MG63 (cell line): Measurements from ENCODE around the gene ROR2. TPM values are rescaled to one million over a fixed set of nuclear protein-coding genes. Genes with fewer than 3 reads are reported as not detected.

ENCODE experiments used
- DNase-seq: peaks from one replicate; pipeline ENCODE4 v3.0.0-alpha.2; 2020
- H3K27me3 ChIP-seq: fragments of 250-450 bp; sonication (Bioruptor Pico); 2 replicates; pipeline ENCODE4 v1.5.1; 2020; ENCODE audit warnings: mild to moderate bottlenecking, moderate library complexity
- H3K36me3 ChIP-seq: fragments of 250-450 bp; sonication (Bioruptor Pico); 2 replicates; pipeline ENCODE4 v1.5.1; 2020; ENCODE audit warnings: mild to moderate bottlenecking, moderate library complexity
- H3K4me3 ChIP-seq: fragments of 250-450 bp; sonication (Bioruptor Pico); 2 replicates; pipeline ENCODE4 v1.5.1; 2020; ENCODE audit warnings: mild to moderate bottlenecking, moderate library complexity
- H3K9me3 ChIP-seq: fragments of 250-450 bp; sonication (Bioruptor Pico); 2 replicates; pipeline ENCODE4 v1.5.1; 2020; ENCODE audit warnings: mild to moderate bottlenecking, moderate library complexity
- total RNA-seq: library from RNA; depleted of rRNA; stranded (reverse); fragments of >200 nt; shearing (Covaris generic); gene quantifications from 2 replicates; pipeline ENCODE4 v1.2.3, GENCODE V29; 2014; ENCODE audit warnings: low replicate concordance

The ROR2 gene
- total RNA-seq, 1 experiment from 2014 or later = 0.20 TPM

- H3K36me3 ChIP-seq = no peaks in the 10 kb centered on the region
- H3K4me3 ChIP-seq = no peak overlapping the region
- no peaks in the 10 kb centered on the region for H3K27me3 ChIP-seq
- H3K9me3 ChIP-seq = no peaks in the 10 kb centered on the region
- DNase-seq = no peak
These were observed 172.7 kb downstream of the ROR2 start for GRCh38 chr9:91777292-91777830.

GRCh38 chr9:91776409-91777291, 173.4 kb downstream of the ROR2 start:
- Histone ChIP-seq H3K4me3 (no peak overlapping the region), H3K9me3 (no peaks in the 10 kb centered on the region), H3K27me3 (no peaks in the 10 kb centered on the region), H3K36me3 (no peaks in the 10 kb centered on the region)
- no peak for DNase-seq

DNA sequence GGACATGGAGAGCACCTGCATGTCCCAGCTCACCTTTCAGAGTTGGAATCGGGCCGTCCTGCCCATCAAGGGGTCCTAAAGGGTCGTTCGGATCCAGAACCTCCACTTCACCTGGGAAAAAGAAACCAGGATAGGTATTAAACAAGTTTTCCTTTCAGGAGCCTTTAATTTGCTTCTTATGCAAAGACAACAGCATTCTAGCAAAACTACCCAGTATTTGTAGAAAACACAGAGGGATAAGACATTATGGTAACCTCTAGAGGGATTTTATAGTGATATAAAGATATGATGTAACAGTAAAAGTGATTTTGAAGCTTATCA, 174.4 kb downstream of the ROR2 start:
- H3K27me3 ChIP-seq = no peaks in the 10 kb centered on the region
- no peaks in the 10 kb centered on the region for H3K9me3 ChIP-seq

DNA sequence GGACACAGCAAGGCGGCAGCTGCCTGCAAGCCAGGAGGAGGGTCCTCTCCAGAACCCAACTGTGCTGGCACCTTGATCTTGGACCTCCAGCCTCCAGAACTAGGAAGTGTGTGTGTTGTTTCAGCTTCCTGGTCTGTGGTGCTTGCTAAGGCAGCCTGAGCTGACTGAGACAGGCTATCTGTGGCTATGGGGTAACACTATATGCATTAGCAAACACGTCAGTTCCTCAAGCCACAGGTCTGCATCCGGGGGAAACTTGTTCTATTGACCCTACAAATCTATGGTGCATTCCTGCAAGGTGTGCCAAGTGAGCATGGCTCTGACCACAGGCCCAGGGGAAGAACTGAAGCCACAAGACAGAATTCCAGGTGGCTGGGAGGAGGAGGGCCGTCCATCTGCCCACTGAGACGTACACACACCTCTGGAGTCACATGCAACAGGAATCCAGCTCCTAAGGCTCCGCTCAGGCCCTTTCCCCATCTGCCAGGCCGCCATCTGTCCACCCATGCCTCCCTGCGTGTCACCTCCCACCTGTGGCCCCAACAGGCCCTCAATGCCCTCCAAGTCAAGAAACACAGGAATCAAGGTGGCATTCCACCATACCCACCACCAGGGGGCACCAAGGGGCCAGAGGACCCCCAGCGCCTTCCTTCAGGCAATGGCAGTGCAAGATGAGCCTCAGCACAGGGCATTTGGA, 174.9 kb downstream of the ROR2 start:
- H3K27me3 ChIP-seq = no peaks in the 10 kb centered on the region
- H3K36me3 ChIP-seq = no peaks in the 10 kb centered on the region
- no peak overlapping the region for H3K4me3 ChIP-seq
- H3K9me3 ChIP-seq = no peaks in the 10 kb centered on the region
- DNase-seq = peak; percentile 47

More for the DNA sequence above, 174.4 kb downstream of the ROR2 start:
- Histone ChIP-seq H3K4me3 (no peak overlapping the region), H3K36me3 (no peaks in the 10 kb centered on the region)
- no peak for DNase-seq

DNA sequence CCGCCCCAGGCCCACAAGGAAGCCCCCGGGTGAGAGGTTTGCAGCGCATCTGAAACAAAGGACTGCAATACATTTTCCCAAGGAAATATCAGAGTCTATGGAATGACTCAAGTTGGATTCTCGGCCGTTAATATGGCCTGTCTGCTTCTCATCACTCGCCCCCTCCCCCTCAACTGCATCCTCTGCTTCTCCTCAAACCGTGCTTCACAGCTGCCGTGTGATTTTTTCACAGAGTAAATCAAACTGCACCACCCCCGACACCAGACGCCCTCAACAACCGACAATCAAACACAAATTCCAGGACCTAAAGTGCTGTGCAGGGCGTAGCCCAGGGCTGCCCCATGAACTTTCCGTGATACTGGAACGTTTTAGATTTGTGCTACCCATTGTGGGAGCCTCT, 176.9 kb downstream of the ROR2 start:
- Histone ChIP-seq H3K36me3 (no peaks in the 10 kb centered on the region), H3K27me3 (no peaks in the 10 kb centered on the region), H3K9me3 (no peaks in the 10 kb centered on the region), H3K4me3 (no peak overlapping the region)
- DNase-seq = no peak

DNA sequence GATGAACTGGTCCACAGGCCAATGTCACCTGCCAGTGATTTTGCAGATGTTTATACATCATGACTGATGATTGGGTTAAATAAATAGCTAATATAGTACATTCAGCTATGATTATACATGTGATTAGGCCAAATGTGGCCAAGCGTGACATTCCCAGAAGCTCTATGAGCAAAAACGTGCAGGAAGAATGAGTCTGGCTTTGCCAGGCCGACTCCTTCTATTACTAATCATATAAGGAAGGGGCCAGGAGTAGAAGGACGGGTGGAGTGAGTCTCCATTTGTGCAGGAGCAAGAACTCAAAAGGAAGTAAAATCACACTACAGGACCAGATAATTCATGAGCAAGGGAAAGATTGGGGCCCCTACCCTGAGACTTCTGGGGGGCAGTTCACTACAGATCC, 178.2 kb downstream of the ROR2 start:
- H3K4me3 ChIP-seq = no peak overlapping the region
- H3K9me3 ChIP-seq = no peaks in the 10 kb centered on the region
- no peak for DNase-seq
- H3K27me3 ChIP-seq = no peaks in the 10 kb centered on the region
- H3K36me3 ChIP-seq = no peaks in the 10 kb centered on the region

DNA sequence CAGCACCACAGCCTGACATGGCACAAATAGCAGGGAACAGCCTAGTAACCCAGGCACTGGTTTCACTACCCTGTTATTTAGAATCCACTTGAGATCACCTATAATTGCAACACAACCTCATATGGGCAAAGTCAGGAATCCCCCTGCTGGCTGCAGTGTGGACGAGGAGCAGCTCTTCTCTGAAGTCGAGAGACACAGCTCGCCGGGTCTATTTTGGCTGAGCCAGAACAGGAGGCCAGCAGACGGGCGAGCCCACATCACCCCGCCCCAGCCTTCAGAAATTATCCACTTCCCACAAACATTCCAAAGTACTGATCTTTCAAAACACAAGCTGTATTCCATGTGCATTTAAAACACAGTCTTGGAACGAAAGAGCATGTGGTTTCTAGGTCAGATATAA, 179.0 kb downstream of the ROR2 start:
- Histone ChIP-seq H3K4me3 (no peak overlapping the region), H3K36me3 (no peaks in the 10 kb centered on the region), H3K27me3 (no peaks in the 10 kb centered on the region), H3K9me3 (no peaks in the 10 kb centered on the region)
- DNase-seq = peak; percentile 88

DNA sequence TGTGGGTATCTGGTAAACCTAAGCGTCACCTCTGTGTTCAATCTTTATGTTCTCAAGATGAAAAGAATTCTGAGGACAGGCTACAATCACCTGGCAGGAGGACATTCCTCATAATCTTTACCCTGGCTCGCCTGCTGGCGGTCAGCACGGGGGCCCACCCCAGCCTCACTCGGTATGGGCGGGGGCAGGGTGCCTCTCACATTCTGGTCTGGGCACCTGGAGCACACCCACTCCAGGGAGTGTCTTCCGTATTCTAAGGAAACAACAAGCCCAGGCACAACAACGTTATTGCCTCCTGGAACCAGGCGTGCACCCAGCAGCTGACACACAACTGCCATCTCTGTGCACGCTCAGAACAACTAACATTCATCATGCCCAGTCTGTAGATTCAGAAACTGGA, 179.8 kb downstream of the ROR2 start:
- Histone ChIP-seq H3K4me3 (no peak overlapping the region), H3K36me3 (no peaks in the 10 kb centered on the region), H3K27me3 (no peaks in the 10 kb centered on the region), H3K9me3 (no peaks in the 10 kb centered on the region)
- DNase-seq = no peak

DNA sequence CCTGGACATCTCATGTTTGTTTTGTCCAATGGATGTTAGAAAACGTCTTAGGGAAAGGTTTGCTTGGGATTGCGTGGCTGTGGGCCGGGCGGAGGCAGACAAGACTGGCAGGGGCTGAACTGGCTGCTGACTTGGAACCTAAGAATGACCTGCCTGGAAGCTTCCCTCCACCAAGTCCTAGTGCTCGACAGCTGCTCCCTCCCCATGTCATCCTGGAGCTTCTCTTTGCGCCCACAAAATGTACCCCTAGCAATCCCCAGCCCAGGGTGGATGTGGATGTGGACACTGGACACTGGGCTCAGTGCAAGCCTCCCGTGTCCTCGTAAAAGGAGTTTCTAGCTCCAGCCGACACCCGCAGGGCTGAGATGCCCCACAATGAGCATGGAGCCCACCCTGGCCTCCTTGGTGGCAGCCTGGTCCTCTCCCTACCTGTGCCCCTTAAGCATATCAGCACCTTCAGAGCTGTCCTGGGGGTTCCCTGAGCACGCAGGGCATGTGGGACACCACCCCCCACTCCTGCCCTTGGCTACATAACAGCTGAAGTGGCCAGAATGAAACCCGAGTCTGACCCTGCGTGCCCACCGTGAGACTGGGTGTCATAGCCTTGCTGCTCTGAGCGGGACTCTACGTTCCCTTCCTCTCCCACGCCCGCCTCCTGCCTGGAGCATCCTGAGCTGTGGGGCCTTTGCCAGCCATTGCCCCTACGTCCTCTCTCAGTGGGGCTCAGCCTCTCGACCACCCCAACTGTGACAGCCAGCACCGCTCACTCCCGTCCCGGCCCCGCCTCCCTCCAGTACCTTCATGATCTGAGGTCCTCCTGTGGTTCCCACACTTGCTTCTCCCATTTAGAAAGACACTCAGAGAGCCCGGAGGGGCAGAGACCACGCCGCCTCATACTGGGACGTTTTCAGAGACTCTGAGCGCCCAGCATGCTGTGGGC, 180.8 kb downstream of the ROR2 start:
- DNase-seq = no peak
- H3K36me3 ChIP-seq = no peaks in the 10 kb centered on the region
- H3K27me3 ChIP-seq = no peaks in the 10 kb centered on the region
- no peak overlapping the region for H3K4me3 ChIP-seq
- peaks cover 6% of the 10 kb centered on the region for H3K9me3 ChIP-seq

DNA sequence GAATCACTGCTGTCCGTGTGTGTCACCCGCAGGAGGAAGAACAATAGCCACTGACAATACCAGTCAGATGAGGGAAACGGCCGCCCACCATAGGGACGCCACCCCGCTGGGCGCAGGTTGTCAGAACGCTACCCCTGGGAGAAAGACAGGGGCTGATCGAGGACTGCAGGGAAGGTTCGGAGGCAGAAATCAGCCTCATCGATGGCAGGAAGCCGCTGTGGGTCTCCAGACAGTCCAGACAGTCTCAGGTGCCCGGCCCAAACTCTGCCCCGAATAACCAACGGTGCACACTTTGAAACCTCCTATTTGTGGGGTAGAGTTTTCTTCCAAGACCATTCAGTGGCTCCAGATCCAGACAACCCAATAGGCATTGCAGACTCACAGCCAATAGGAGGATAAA, 181.5 kb downstream of the ROR2 start:
- Histone ChIP-seq H3K27me3 (no peaks in the 10 kb centered on the region), H3K9me3 (peaks cover 6% of the 10 kb centered on the region), H3K36me3 (no peaks in the 10 kb centered on the region), H3K4me3 (no peak overlapping the region)
- no peak for DNase-seq

GRCh38 chr9:91766315-91767069, 183.5 kb downstream of the ROR2 start:
- no peak for DNase-seq
- H3K27me3 ChIP-seq = no peaks in the 10 kb centered on the region
- peaks cover 6% of the 10 kb centered on the region for H3K9me3 ChIP-seq
- H3K4me3 ChIP-seq = no peak overlapping the region
- H3K36me3 ChIP-seq = no peaks in the 10 kb centered on the region

DNA sequence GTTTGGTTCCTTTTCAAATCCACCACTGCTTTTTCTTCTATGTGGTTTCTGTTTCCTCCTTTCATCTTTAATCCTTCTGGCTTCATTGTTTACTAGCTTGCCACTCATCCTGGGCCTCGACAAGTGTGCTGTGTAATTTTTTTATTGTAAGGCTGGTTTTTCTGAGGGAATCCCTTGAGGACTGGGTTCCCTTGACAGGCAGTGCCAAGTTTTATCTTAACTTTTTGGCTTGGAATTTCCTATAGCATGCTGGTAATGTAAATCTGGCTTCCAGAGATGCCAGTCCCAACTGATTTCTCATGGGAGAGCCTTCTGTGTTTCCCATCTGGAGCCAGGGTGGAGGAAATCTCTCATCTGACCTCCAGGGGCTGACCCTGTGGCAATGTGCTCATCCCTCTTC, 184.7 kb downstream of the ROR2 start:
- H3K27me3 ChIP-seq = no peaks in the 10 kb centered on the region
- no peak overlapping the region for H3K4me3 ChIP-seq
- no peaks in the 10 kb centered on the region for H3K36me3 ChIP-seq
- DNase-seq = no peak
- peaks cover 6% of the 10 kb centered on the region for H3K9me3 ChIP-seq

- Histone ChIP-seq H3K27me3 (no peaks in the 10 kb centered on the region), H3K4me3 (no peak overlapping the region), H3K9me3 (peaks cover 6% of the 10 kb centered on the region), H3K36me3 (no peaks in the 10 kb centered on the region)
- DNase-seq = no peak
These were observed 185.4 kb downstream of the ROR2 start for GRCh38 chr9:91764661-91765060.

- Histone ChIP-seq H3K36me3 (no peaks in the 10 kb centered on the region), H3K27me3 (no peaks in the 10 kb centered on the region), H3K9me3 (peaks cover 6% of the 10 kb centered on the region), H3K4me3 (no peak overlapping the region)
- DNase-seq = no peak
These were observed 188.7 kb downstream of the ROR2 start for GRCh38 chr9:91761362-91761761.

DNA sequence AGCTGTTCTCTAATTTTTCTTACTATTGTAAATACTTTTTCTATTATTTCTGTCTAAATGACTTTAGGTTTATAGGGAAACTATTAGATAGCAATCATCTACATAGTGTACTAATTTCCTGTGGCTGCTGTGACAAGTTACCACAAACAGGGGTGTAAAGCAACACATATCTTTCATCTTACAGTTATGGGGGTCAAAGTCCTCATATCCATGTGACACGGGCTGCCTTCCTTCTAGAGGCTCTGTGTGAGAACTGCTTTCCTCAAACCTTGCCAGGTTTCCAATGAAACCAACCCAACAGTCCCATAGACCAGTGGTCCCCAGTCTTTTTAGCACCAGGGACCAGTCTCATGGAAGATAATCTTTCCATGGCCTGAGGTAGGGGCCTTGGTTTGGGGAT, 189.1 kb downstream of the ROR2 start:
- Histone ChIP-seq H3K4me3 (no peak overlapping the region), H3K27me3 (no peaks in the 10 kb centered on the region), H3K9me3 (peaks cover 6% of the 10 kb centered on the region), H3K36me3 (no peaks in the 10 kb centered on the region)
- DNase-seq = no peak

DNA sequence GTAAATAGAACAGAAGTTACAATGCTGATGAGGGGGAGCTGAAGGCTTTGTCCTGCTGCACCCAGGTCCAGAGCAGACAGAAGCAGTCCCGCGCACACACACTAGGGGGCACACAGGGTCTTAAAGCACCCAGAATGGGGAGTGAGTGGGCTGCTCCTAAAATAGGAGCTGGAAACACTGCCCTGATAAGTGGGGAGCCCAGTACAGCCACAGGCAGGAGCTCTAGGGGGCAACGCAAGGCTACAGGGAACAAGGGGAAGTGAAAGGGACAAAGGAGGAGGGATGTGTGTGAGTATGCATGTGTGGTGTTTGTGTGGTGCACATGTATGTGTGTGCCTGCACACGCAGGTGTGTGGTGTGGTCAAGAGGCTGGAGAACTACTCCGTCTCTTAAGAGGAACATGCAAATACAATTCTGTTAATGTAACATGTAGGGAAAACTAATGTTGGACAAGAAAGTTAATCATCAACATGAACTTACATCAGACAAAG, 191.5 kb downstream of the ROR2 start:
- Histone ChIP-seq H3K36me3 (no peaks in the 10 kb centered on the region), H3K4me3 (no peak overlapping the region), H3K27me3 (no peaks in the 10 kb centered on the region), H3K9me3 (no peaks in the 10 kb centered on the region; the same call in 1 of the 2 replicates)
- DNase-seq = peak; percentile 46
